Measurements from ENCODE around the gene NHERF2.
A peak's percentile ranks its signal among the peaks of the same experiment; 100 is the strongest.

The NHERF2 gene

DNA sequence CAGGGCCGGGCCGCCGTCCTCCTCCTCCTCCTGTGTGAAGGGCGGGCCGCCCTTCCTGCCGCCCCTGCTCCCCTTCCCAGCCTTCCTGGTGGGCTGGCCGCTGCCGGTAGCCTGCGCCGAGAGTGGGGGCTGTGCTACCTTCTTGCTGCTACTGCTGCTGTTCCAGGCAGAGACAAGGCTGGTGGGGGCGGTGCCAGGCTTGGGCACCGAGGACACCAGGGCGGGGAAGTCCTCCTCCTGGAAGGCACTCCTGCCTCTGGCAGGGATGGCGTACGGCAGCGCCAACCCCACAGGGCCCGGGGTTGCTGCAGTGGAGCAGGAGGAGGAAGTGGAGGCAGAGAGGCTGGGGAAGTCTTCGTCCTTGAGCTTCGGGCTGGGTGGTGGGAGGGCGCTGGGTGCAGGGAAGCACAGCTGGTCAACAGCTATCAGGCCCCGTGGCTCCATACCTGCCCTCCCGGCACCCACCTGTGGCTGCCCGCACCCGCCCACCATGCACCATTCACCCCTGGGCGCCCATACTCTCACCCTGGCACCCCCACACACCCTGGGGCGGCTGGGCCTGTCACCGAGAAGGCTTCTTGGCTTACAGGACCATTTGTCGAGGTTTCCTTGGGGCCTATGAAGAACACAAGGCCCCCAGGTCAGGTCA lies 26.7 kb upstream of the NHERF2 start:
- Histone ChIP-seq H2BK5ac (ENCODE audit: low read depth, low read length, poor library complexity, severe bottlenecking) (no peak overlapping the region), H2BK12ac (ENCODE audit: low read length in 2 of 2) (no peak overlapping the region), H4K8ac (ENCODE audit: low read length) (no peak overlapping the region), H3K36me3 (ENCODE audit: control insufficient read depth in 1 of 2, insufficient read depth in 2 of 2, low read depth in 1 of 2, low read length in 2 of 2) (peaks cover 75 to 82% of the 10 kb centered on the region in 2 experiments), H3K79me1 (replicated peaks; ENCODE audit: low read length, poor library complexity, severe bottlenecking) (peaks cover 33% of the 10 kb centered on the region), H2AFZ (ENCODE audit: low read depth, low read length) (no peak overlapping the region), H3K14ac (ENCODE audit: low read length in 2 of 2) (no peak overlapping the region), H3K4ac (ENCODE audit: low read depth in 1 of 2, low read length in 2 of 2) (no peak overlapping the region), H2AK5ac (ENCODE audit: low read length, severe bottlenecking) (no peak overlapping the region), H3K4me3 (ENCODE audit: insufficient read depth in 1 of 2, low read depth in 1 of 2, low read length in 2 of 2) (no peak overlapping the region), H4K91ac (ENCODE audit: low read length) (no peak overlapping the region), H3K27me3 (ENCODE audit: control insufficient read depth in 1 of 2, insufficient read depth in 1 of 2, low read length in 2 of 2) (no peaks in the 10 kb centered on the region), H2BK15ac (ENCODE audit: low read depth, poor library complexity, severe bottlenecking) (peak overlapping the region; percentile 32), H2BK120ac (ENCODE audit: low read depth, low read length) (no peak overlapping the region), H3K9me3 (ENCODE audit: control insufficient read depth, low read length) (no peaks in the 10 kb centered on the region), H3K9ac (ENCODE audit: low read length) (no peak overlapping the region), H3K4me2 (ENCODE audit: low read length, poor library complexity, severe bottlenecking) (no peak overlapping the region), H3K4me1 (ENCODE audit: control insufficient read depth, insufficient read depth, low read depth, low read length) (peaks cover 19% of the 10 kb centered on the region), H3K27ac (ENCODE audit: low read length, poor library complexity, severe bottlenecking) (no peak overlapping the region), H3K18ac (ENCODE audit: low read depth in 1 of 2, low read length in 2 of 2) (no peak overlapping the region), H3K23ac (ENCODE audit: low read length in 2 of 2) (no peak overlapping the region)
- 96% methylated on average over 22 of the region's 28 CpGs for WGBS
- no peak for DNase-seq

DNA sequence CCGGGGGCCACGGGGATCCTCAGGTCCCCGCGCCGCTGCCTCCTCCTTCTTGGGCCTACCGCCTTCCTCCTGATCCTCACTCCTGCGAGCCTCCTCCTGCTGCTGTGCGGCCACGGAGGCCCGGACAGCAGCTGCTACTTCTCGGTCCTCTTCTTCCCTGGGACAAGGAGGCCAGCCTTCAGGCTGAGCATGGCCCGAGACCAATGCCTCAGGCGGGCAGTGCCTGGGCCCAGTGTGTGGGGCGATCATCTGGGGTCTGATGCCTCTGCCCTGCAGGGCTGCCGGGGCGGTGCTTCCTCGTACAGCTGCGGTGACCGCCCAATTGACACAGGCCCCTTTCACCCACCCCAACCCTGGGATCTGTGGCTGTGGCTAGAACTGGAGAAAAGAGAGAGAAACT lies 25.7 kb upstream of the NHERF2 start:
- no peak overlapping the region for H3K14ac ChIP-seq (ENCODE audit: low read length in 2 of 2)
- peaks cover 33% of the 10 kb centered on the region for H3K79me1 ChIP-seq (replicated peaks; ENCODE audit: low read length, poor library complexity, severe bottlenecking)
- H2AK5ac ChIP-seq (ENCODE audit: low read length, severe bottlenecking), result no peak overlapping the region
- no peak overlapping the region for H3K23ac ChIP-seq (ENCODE audit: low read length in 2 of 2)
- H3K4me1 ChIP-seq (ENCODE audit: control insufficient read depth, insufficient read depth, low read depth, low read length), result peaks cover 29% of the 10 kb centered on the region
- H3K4me3 ChIP-seq (ENCODE audit: insufficient read depth in 1 of 2, low read depth in 1 of 2, low read length in 2 of 2), result no peak overlapping the region
- H2BK15ac ChIP-seq (ENCODE audit: low read depth, poor library complexity, severe bottlenecking), result no peak overlapping the region
- no peaks in the 10 kb centered on the region for H3K9me3 ChIP-seq (ENCODE audit: control insufficient read depth, low read length)
- no peak overlapping the region for H2BK5ac ChIP-seq (ENCODE audit: low read depth, low read length, poor library complexity, severe bottlenecking)
- no peak overlapping the region for H4K91ac ChIP-seq (ENCODE audit: low read length)
- no peak overlapping the region for H3K4ac ChIP-seq (ENCODE audit: low read depth in 1 of 2, low read length in 2 of 2)
- H3K18ac ChIP-seq (ENCODE audit: low read depth in 1 of 2, low read length in 2 of 2), result no peak overlapping the region
- no peak overlapping the region for H3K9ac ChIP-seq (ENCODE audit: low read length)
- H2BK120ac ChIP-seq (ENCODE audit: low read depth, low read length), result no peak overlapping the region
- H3K27me3 ChIP-seq (ENCODE audit: control insufficient read depth in 1 of 2, insufficient read depth in 1 of 2, low read length in 2 of 2), result no peaks in the 10 kb centered on the region
- H2AFZ ChIP-seq (ENCODE audit: low read depth, low read length), result no peak overlapping the region
- DNase-seq, result no peak
- peaks cover 67 to 93% of the 10 kb centered on the region in 2 experiments for H3K36me3 ChIP-seq (ENCODE audit: control insufficient read depth in 1 of 2, insufficient read depth in 2 of 2, low read depth in 1 of 2, low read length in 2 of 2)
- no peak overlapping the region for H2BK12ac ChIP-seq (ENCODE audit: low read length in 2 of 2)
- H3K27ac ChIP-seq (ENCODE audit: low read length, poor library complexity, severe bottlenecking), result no peak overlapping the region
- no peak overlapping the region for H4K8ac ChIP-seq (ENCODE audit: low read length)
- no peak overlapping the region for H3K4me2 ChIP-seq (ENCODE audit: low read length, poor library complexity, severe bottlenecking)
- 100% methylated on average over 12 of the region's 19 CpGs for WGBS

DNA sequence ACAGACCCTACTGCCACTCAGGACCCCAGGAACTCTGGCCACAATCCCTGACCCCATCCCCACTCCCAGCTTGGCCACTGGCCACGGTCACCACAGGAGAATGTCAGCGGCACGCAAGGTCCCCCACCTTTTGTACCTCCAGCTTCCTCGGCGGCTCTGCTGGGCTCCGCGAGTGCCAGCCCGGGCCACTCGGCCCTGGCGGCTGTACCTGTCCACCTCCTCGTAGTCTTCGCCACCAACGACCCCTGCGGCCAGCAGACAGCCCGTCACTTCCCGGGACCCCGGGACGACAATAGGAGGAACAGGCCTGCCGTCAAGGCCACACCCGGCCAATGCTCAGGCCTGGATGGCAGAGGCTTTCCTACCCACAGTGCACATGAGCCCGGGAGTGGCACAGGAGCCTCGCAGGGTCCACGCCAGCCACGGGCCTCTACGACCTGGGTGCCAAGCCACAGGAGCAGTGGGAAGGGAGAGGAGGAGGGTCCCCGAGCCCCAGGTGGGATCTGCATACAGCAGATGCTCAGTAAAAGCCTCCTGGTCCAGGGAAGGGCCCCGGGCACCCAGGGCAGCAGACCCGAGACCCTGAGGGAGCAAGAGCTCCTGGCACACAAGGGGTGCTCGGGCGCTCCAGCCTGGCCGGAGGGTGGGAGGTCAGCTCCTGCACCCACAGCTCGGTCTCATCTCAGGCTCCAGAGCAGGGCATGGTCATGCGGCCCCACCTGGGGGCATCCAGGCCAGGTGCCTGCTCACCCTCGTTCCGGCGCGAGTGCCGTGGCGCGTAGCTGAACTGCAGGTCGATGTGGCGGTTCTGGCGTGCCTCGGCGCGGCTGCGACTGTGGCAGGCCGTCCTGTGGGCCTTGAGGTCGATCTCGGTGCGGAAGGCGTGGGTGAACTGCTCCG lies 25.0 kb upstream of the NHERF2 start:
- no peak overlapping the region for H2BK15ac ChIP-seq (ENCODE audit: low read depth, poor library complexity, severe bottlenecking)

More for the DNA sequence above, 25.0 kb upstream of the NHERF2 start:
- H4K91ac ChIP-seq (ENCODE audit: low read length), result peak overlapping the region; percentile 43
- H3K9ac ChIP-seq (ENCODE audit: low read length), result no peak overlapping the region
- no peak overlapping the region for H2AFZ ChIP-seq (ENCODE audit: low read depth, low read length)
- H3K14ac ChIP-seq (ENCODE audit: low read length in 2 of 2), result no peak overlapping the region
- H3K27ac ChIP-seq (ENCODE audit: low read length, poor library complexity, severe bottlenecking), result no peak overlapping the region
- no peak overlapping the region for H2BK120ac ChIP-seq (ENCODE audit: low read depth, low read length)
- no peak overlapping the region for H3K18ac ChIP-seq (ENCODE audit: low read depth in 1 of 2, low read length in 2 of 2)
- H3K4me1 ChIP-seq (ENCODE audit: control insufficient read depth, insufficient read depth, low read depth, low read length), result peaks cover 33% of the 10 kb centered on the region
- peaks cover 60 to 91% of the 10 kb centered on the region in 2 experiments for H3K36me3 ChIP-seq (ENCODE audit: control insufficient read depth in 1 of 2, insufficient read depth in 2 of 2, low read depth in 1 of 2, low read length in 2 of 2)
- no peak overlapping the region for H3K4me3 ChIP-seq (ENCODE audit: insufficient read depth in 1 of 2, low read depth in 1 of 2, low read length in 2 of 2)
- H3K23ac ChIP-seq (ENCODE audit: low read length in 2 of 2), result no peak overlapping the region
- H3K9me3 ChIP-seq (ENCODE audit: control insufficient read depth, low read length), result no peaks in the 10 kb centered on the region
- whole genome bisulfite sequencing, result 97% methylated on average over 53 of the region's 53 CpGs
- H3K4ac ChIP-seq (ENCODE audit: low read depth in 1 of 2, low read length in 2 of 2), result no peak overlapping the region
- no peak overlapping the region for H2AK5ac ChIP-seq (ENCODE audit: low read length, severe bottlenecking)
- no peak overlapping the region for H2BK5ac ChIP-seq (ENCODE audit: low read depth, low read length, poor library complexity, severe bottlenecking)
- H3K79me1 ChIP-seq (replicated peaks; ENCODE audit: low read length, poor library complexity, severe bottlenecking), result peaks cover 33% of the 10 kb centered on the region
- H3K27me3 ChIP-seq (ENCODE audit: control insufficient read depth in 1 of 2, insufficient read depth in 1 of 2, low read length in 2 of 2), result no peaks in the 10 kb centered on the region
- no peak overlapping the region for H2BK12ac ChIP-seq (ENCODE audit: low read length in 2 of 2)
- DNase-seq, result no peak
- H3K4me2 ChIP-seq (ENCODE audit: low read length, poor library complexity, severe bottlenecking), result no peak overlapping the region
- H4K8ac ChIP-seq (ENCODE audit: low read length), result no peak overlapping the region
